WTC11 (cell line): ENCODE results near the gene PCDH1. TPM values are rescaled to one million over a fixed set of nuclear protein-coding genes. Genes with fewer than 3 reads are reported as not detected.

Experiments
- ATAC-seq: fragments of 200-7000 bp; cut with Tn5 transposase; 2 replicates; pipeline ENCODE4 v1.10.0; 2021; ENCODE audit warnings: mild to moderate bottlenecking, moderate library complexity
- CTCF ChIA-PET: fragments of 300-600 bp; sonication (Branson Sonifier 250); formaldehyde crosslinking; loops from one replicate; lab custom pipeline; 2021; ENCODE audit warnings: antibody characterized with exemption; lab: Charles Lee
- POLR2A ChIA-PET: fragments of 350-600 bp; sonication (Branson Sonifier 250); formaldehyde crosslinking; loops from one replicate; lab custom pipeline; 2021; ENCODE audit warnings: antibody characterized with exemption; lab: Charles Lee
- DNase-seq: peaks from one replicate; pipeline ENCODE4 v3.0.0; 2021; ENCODE audit warnings: low spot score
- H3K27ac Mint-ChIP-seq: 2 replicates; pipeline ENCODE4 v1.8.0; 2021; ENCODE audit warnings: mixed read lengths
- H3K27me3 Mint-ChIP-seq: 2 replicates; pipeline ENCODE4 v1.8.0; 2021; ENCODE audit warnings: low read depth, mild to moderate bottlenecking, moderate library complexity, mixed read lengths
- H3K36me3 Mint-ChIP-seq: 2 replicates; pipeline ENCODE4 v1.8.0; 2021; ENCODE audit warnings: mixed read lengths
- H3K4me1 Mint-ChIP-seq: 2 replicates; pipeline ENCODE4 v1.8.0; 2022; ENCODE audit warnings: mixed read lengths
- H3K4me3 Mint-ChIP-seq: 2 replicates; pipeline ENCODE4 v1.8.0; 2021; ENCODE audit warnings: mild to moderate bottlenecking, moderate library complexity, mixed read lengths
- H3K9me3 Mint-ChIP-seq: 2 replicates; pipeline ENCODE4 v1.8.0; 2021; ENCODE audit warnings: mixed read lengths
- GABPB1 ChIP-seq: sonication (generic); formaldehyde crosslinking; IDR thresholded peaks from 2 replicates; pipeline ENCODE4 v1.8.1; 2023; ENCODE audit warnings: mild to moderate bottlenecking, missing genetic modification reagents
- KAT7 ChIP-seq: sonication (generic); formaldehyde crosslinking; IDR thresholded peaks from 2 replicates; pipeline ENCODE4 v1.8.1; 2023; ENCODE audit warnings: missing genetic modification reagents, mild to moderate bottlenecking, borderline replicate concordance
- RORB ChIP-seq: fragments of 250-450 bp; sonication (Bioruptor Pico); IDR thresholded peaks from 2 replicates; pipeline ENCODE4 v1.9.0; 2021; ENCODE audit warnings: mild to moderate bottlenecking
- SP1 ChIP-seq: sonication (generic); formaldehyde crosslinking; conservative IDR thresholded peaks from 2 replicates; pipeline ENCODE4 v1.8.1; 2022; ENCODE audit warnings: missing genetic modification reagents
- USF1 ChIP-seq: sonication (generic); formaldehyde crosslinking; IDR thresholded peaks from 2 replicates; pipeline ENCODE4 v1.8.0; 2022; ENCODE audit warnings: mild to moderate bottlenecking, missing genetic modification reagents
- USF2 ChIP-seq: sonication (generic); formaldehyde crosslinking; IDR thresholded peaks from 2 replicates; pipeline ENCODE4 v1.8.1; 2023; ENCODE audit warnings: mild to moderate bottlenecking, missing genetic modification reagents, moderate library complexity
- ZNF532 ChIP-seq: fragments of 250-450 bp; sonication (Bioruptor Pico); IDR thresholded peaks from 2 replicates; pipeline ENCODE4 v1.9.0; 2021; ENCODE audit warnings: mild to moderate bottlenecking, borderline replicate concordance
- total RNA-seq: library from RNA; stranded (reverse); gene quantifications from 3 replicates; pipeline ENCODE4 v1.2.3, GENCODE V29; 2021
- TF ChIP-seq, protein P1 (sequence below): sonication (generic); formaldehyde crosslinking; IDR thresholded peaks from 2 replicates; pipeline ENCODE4 v1.8.1; 2022; ENCODE audit warnings: missing genetic modification reagents, borderline replicate concordance
- TF ChIP-seq, protein P2 (sequence below): sonication (generic); formaldehyde crosslinking; IDR thresholded peaks from 2 replicates; pipeline ENCODE4 v1.8.1; 2023; ENCODE audit warnings: mild to moderate bottlenecking, moderate library complexity, missing genetic modification reagents
- TF ChIP-seq, protein P3 (sequence below): sonication (generic); formaldehyde crosslinking; IDR thresholded peaks from 2 replicates; pipeline ENCODE4 v1.8.0; 2022; ENCODE audit warnings: mild to moderate bottlenecking, missing genetic modification reagents
- TF ChIP-seq, protein P4 (sequence below): sonication (generic); formaldehyde crosslinking; IDR thresholded peaks from 2 replicates; pipeline ENCODE4 v1.8.1; 2023; ENCODE audit warnings: mild to moderate bottlenecking, missing genetic modification reagents, moderate library complexity
- TF ChIP-seq, protein P5 (sequence below): sonication (generic); formaldehyde crosslinking; conservative IDR thresholded peaks from 2 replicates; pipeline ENCODE4 v1.8.1; 2022; ENCODE audit warnings: mild to moderate bottlenecking, missing genetic modification reagents
- TF ChIP-seq, protein P6 (sequence below): sonication (generic); formaldehyde crosslinking; IDR thresholded peaks from 2 replicates; pipeline ENCODE4 v1.8.1; 2022; ENCODE audit warnings: mild to moderate bottlenecking, missing genetic modification reagents, moderate library complexity, borderline replicate concordance
- TF ChIP-seq, protein P7 (sequence below): sonication (generic); formaldehyde crosslinking; IDR thresholded peaks from 2 replicates; pipeline ENCODE4 v1.8.0; 2022; ENCODE audit warnings: mild to moderate bottlenecking, missing genetic modification reagents

Gene PCDH1
- total RNA-seq, 1 experiment from 2014 or later = 105 TPM

GRCh38 chr5:141850244-141850768, 27.9 kb downstream of the PCDH1 start:
- ATAC-seq (no peak), DNase-seq (no peak)
- Mint-ChIP-seq H3K4me3 (peak overlapping the region; percentile 73), H3K4me1 (peaks cover 65% of the 10 kb centered on the region), H3K27me3 (no peaks in the 10 kb centered on the region), H3K27ac (peak overlapping the region; percentile 98), H3K9me3 (no peaks in the 10 kb centered on the region), H3K36me3 (peaks cover 9% of the 10 kb centered on the region)
- TF ChIP-seq, protein P1, sequence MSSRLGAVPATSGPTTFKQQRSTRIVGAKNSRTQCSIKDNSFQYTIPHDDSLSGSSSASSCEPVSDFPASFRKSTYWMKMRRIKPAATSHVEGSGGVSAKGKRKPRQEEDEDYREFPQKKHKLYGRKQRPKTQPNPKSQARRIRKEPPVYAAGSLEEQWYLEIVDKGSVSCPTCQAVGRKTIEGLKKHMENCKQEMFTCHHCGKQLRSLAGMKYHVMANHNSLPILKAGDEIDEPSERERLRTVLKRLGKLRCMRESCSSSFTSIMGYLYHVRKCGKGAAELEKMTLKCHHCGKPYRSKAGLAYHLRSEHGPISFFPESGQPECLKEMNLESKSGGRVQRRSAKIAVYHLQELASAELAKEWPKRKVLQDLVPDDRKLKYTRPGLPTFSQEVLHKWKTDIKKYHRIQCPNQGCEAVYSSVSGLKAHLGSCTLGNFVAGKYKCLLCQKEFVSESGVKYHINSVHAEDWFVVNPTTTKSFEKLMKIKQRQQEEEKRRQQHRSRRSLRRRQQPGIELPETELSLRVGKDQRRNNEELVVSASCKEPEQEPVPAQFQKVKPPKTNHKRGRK (CRISPR knock-in tag) = no peak
- 0 out of 2 replicates have a peak, but pooled peaks have one; percentile 4 for TF ChIP-seq KAT7 (CRISPR knock-in tag)
- 0 out of 2 replicates have a peak, but pooled peaks have one; percentile 5 for TF ChIP-seq ZNF532
- ChIA-PET POLR2A (interaction anchor here (0.5 to 3.9 kb wide), 11 partner anchors 8 to 226 kb away, joined by 4 to 54 read pairs (median 8); partner anchors contain the start of gene PCDH1), CTCF (interaction anchor here (1.1 to 2.7 kb wide), 12 partner anchors 9 to 231 kb away, joined by 3 to 28 read pairs (median 4); partner anchors contain the start of genes DIAPH1 and PCDH1)

- ChIA-PET POLR2A (interaction anchor here (0.5 to 3.9 kb wide), 15 partner anchors 9 to 225 kb away, joined by 3 to 54 read pairs (median 7); partner anchors contain the start of gene PCDH1), CTCF (interaction anchor here (0.6 to 2.7 kb wide), 14 partner anchors 10 to 231 kb away, joined by 3 to 28 read pairs (median 4); partner anchors contain the start of genes DIAPH1 and PCDH1)
- ATAC-seq = peak; percentile 47
- Mint-ChIP-seq H3K27ac (peak overlapping the region; percentile 99), H3K27me3 (no peaks in the 10 kb centered on the region), H3K36me3 (peaks cover 6% of the 10 kb centered on the region), H3K9me3 (no peaks in the 10 kb centered on the region), H3K4me1 (peaks cover 68% of the 10 kb centered on the region), H3K4me3 (peak overlapping the region; percentile 73)
- peak; percentile 94 for DNase-seq
- TF ChIP-seq, protein P2, sequence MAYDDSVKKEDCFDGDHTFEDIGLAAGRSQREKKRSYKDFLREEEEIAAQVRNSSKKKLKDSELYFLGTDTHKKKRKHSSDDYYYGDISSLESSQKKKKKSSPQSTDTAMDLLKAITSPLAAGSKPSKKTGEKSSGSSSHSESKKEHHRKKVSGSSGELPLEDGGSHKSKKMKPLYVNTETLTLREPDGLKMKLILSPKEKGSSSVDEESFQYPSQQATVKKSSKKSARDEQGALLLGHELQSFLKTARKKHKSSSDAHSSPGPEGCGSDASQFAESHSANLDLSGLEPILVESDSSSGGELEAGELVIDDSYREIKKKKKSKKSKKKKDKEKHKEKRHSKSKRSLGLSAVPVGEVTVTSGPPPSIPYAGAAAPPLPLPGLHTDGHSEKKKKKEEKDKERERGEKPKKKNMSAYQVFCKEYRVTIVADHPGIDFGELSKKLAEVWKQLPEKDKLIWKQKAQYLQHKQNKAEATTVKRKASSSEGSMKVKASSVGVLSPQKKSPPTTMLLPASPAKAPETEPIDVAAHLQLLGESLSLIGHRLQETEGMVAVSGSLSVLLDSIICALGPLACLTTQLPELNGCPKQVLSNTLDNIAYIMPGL = peak; percentile 63; the same call in 1 of the 2 replicates
- TF ChIP-seq RORB (CRISPR knock-in tag) = no peak
- TF ChIP-seq, protein P3, sequence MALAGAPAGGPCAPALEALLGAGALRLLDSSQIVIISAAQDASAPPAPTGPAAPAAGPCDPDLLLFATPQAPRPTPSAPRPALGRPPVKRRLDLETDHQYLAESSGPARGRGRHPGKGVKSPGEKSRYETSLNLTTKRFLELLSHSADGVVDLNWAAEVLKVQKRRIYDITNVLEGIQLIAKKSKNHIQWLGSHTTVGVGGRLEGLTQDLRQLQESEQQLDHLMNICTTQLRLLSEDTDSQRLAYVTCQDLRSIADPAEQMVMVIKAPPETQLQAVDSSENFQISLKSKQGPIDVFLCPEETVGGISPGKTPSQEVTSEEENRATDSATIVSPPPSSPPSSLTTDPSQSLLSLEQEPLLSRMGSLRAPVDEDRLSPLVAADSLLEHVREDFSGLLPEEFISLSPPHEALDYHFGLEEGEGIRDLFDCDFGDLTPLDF (CRISPR knock-in tag) = no peak
- TF ChIP-seq, protein P4, sequence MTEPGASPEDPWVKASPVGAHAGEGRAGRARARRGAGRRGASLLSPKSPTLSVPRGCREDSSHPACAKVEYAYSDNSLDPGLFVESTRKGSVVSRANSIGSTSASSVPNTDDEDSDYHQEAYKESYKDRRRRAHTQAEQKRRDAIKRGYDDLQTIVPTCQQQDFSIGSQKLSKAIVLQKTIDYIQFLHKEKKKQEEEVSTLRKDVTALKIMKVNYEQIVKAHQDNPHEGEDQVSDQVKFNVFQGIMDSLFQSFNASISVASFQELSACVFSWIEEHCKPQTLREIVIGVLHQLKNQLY (CRISPR knock-in tag) = no peak
- TF ChIP-seq GABPB1 (CRISPR knock-in tag) = no peak
- TF ChIP-seq, protein P5, sequence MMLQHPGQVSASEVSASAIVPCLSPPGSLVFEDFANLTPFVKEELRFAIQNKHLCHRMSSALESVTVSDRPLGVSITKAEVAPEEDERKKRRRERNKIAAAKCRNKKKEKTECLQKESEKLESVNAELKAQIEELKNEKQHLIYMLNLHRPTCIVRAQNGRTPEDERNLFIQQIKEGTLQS (CRISPR knock-in tag) = no peak
- no peak for TF ChIP-seq USF2
- no peak for TF ChIP-seq USF1 (CRISPR knock-in tag)
- TF ChIP-seq SP1 (CRISPR knock-in tag) = peak; percentile 90
- TF ChIP-seq, protein P6, sequence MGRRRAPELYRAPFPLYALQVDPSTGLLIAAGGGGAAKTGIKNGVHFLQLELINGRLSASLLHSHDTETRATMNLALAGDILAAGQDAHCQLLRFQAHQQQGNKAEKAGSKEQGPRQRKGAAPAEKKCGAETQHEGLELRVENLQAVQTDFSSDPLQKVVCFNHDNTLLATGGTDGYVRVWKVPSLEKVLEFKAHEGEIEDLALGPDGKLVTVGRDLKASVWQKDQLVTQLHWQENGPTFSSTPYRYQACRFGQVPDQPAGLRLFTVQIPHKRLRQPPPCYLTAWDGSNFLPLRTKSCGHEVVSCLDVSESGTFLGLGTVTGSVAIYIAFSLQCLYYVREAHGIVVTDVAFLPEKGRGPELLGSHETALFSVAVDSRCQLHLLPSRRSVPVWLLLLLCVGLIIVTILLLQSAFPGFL (CRISPR knock-in tag) = no peak
- TF ChIP-seq, protein P7, sequence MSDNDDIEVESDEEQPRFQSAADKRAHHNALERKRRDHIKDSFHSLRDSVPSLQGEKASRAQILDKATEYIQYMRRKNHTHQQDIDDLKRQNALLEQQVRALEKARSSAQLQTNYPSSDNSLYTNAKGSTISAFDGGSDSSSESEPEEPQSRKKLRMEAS (CRISPR knock-in tag) = peak; percentile 43; the same call in 1 of the 2 replicates
Measured at GRCh38 chr5:141849415-141850243, 28.6 kb downstream of the PCDH1 start.
